Mammary epithelial cell (primary cell): ENCODE data around the gene CPNE1.

Source experiments
- EZH2 ChIP-seq: IDR thresholded peaks from 2 replicates; pipeline ENCODE4 v1.6.1; 2012; ENCODE audit warnings: low read length, inconsistent platforms, borderline replicate concordance
- TF ChIP-seq, protein P1 (sequence below), 2 donors: IDR thresholded peaks in 1 of 2; conservative IDR thresholded peaks in 1 of 2; 2 replicates each; pipeline ENCODE4 v1.5.1; 2011 to 2012; ENCODE audit warnings: inconsistent platforms in 2 of 2, low read length in 2 of 2, mild to moderate bottlenecking in 2 of 2, control low read depth in 1 of 2, low read depth in 1 of 2; ENCODE audit not compliant: insufficient read depth in 1 of 2; ENCODE audit errors: extremely low read depth in 1 of 2

- TF ChIP-seq, protein P1, sequence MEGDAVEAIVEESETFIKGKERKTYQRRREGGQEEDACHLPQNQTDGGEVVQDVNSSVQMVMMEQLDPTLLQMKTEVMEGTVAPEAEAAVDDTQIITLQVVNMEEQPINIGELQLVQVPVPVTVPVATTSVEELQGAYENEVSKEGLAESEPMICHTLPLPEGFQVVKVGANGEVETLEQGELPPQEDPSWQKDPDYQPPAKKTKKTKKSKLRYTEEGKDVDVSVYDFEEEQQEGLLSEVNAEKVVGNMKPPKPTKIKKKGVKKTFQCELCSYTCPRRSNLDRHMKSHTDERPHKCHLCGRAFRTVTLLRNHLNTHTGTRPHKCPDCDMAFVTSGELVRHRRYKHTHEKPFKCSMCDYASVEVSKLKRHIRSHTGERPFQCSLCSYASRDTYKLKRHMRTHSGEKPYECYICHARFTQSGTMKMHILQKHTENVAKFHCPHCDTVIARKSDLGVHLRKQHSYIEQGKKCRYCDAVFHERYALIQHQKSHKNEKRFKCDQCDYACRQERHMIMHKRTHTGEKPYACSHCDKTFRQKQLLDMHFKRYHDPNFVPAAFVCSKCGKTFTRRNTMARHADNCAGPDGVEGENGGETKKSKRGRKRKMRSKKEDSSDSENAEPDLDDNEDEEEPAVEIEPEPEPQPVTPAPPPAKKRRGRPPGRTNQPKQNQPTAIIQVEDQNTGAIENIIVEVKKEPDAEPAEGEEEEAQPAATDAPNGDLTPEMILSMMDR (conservative IDR thresholded peaks at IDR 0.05 in 1 of 2, IDR thresholded peaks at IDR 0.05 in 1 of 2; ENCODE audit: extremely low read depth in 1 of 2, insufficient read depth in 1 of 2, low read depth in 1 of 2, low read length in 2 of 2), result no peak
- TF ChIP-seq EZH2, result no peak
These were observed 60.8 kb downstream of the CPNE1 start for GRCh38 chr20:35603695-35604448.
